Fibroblast of pulmonary artery (primary cell): Measurements from ENCODE around the gene HAGH.

ENCODE experiments used
- DNase-seq: peaks from one replicate; pipeline ENCODE4 v3.0.0-alpha.2; 2010; ENCODE audit warnings: low read depth
- H3K4me3 ChIP-seq: replicated peaks from 2 replicates; pipeline ENCODE4 v1.5.1; 2011; ENCODE audit warnings: low read depth, mild to moderate bottlenecking, control low read depth, low read length, moderate library complexity
- TF ChIP-seq, protein P1 (sequence below): IDR thresholded peaks from 2 replicates; pipeline ENCODE4 v1.5.1; 2011; ENCODE audit warnings: mild to moderate bottlenecking, control low read depth, low read length, inconsistent platforms; ENCODE audit errors: missing control alignments

Gene HAGH

DNA sequence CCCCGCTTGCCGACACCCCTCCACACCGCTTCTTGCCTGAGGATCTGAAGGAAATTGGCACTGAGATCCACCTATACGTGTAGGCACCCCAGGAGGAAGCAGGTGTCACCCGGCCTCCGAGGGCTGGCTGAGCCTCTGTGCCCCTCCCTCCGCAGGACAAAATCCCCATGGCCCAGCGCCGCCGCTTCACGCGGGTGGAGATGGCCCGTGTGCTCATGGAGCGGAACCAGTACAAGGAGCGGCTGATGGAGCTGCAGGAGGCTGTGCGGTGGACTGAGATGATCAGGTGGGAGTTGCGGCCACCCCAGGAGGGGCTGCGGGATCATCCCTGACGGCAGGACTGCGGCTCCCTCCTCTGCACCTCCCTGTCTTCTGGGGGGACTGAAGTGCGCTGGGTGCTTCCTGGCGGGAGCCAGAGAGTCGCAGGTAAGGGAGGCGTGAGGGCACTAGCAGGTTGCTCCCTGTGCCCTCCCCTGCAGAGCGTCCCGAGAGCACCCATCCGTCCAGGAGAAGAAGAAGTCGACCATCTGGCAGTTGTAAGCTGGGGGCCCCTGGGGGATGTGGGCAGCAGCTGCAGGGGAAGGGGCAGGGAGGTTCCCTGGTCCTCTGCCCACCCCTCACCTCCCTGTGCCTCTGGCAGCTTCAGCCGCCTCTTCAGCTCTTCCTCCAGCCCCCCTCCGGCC lies 64.3 kb downstream of the HAGH start:
- DNase-seq: no peak
- TF ChIP-seq, protein P1, sequence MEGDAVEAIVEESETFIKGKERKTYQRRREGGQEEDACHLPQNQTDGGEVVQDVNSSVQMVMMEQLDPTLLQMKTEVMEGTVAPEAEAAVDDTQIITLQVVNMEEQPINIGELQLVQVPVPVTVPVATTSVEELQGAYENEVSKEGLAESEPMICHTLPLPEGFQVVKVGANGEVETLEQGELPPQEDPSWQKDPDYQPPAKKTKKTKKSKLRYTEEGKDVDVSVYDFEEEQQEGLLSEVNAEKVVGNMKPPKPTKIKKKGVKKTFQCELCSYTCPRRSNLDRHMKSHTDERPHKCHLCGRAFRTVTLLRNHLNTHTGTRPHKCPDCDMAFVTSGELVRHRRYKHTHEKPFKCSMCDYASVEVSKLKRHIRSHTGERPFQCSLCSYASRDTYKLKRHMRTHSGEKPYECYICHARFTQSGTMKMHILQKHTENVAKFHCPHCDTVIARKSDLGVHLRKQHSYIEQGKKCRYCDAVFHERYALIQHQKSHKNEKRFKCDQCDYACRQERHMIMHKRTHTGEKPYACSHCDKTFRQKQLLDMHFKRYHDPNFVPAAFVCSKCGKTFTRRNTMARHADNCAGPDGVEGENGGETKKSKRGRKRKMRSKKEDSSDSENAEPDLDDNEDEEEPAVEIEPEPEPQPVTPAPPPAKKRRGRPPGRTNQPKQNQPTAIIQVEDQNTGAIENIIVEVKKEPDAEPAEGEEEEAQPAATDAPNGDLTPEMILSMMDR: no peak
- H3K4me3 ChIP-seq: no peak overlapping the region

DNA sequence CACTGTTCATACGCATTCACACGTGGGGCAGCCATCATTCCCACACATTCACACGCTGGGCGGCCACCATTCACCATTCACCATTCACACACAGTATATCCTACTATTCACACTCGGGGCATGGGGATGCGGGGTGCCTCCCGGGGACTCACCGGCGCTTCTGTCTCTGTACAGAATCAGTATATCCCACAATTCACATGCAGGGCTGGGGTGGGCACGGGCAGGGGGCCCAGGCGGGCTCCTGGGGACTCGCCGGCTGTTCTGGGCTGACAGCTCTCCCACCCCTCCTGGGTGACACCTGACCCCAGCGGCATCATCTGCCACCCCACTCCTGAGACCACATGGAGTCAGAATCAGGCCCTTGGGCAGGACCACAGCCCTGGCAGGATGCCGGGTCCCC lies 64.9 kb downstream of the HAGH start:
- H3K4me3 ChIP-seq: no peak overlapping the region
- DNase-seq: no peak
- TF ChIP-seq, protein P1: no peak

DNA sequence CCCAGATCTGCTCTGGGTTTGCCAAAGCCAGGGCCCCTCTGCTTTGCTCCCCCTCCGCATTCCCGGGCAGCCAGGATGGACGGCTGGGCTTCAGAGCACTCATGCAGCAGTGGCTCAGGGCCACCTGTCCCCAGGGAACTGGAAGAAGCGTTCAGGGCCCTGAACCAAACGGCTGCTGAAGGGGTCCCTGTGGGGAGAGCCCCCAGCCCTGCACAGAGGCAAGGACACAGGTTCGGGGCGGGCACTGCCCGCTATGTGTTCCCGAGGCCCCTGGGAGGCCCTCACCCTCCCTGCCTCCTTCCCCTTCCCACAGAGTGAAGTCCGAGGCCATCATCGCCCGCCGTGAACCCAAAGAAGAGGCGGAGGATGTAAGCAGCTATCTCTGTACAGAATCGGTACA lies 65.7 kb downstream of the HAGH start:
- no peak for DNase-seq
- H3K4me3 ChIP-seq: no peak overlapping the region
- TF ChIP-seq, protein P1: no peak

DNA sequence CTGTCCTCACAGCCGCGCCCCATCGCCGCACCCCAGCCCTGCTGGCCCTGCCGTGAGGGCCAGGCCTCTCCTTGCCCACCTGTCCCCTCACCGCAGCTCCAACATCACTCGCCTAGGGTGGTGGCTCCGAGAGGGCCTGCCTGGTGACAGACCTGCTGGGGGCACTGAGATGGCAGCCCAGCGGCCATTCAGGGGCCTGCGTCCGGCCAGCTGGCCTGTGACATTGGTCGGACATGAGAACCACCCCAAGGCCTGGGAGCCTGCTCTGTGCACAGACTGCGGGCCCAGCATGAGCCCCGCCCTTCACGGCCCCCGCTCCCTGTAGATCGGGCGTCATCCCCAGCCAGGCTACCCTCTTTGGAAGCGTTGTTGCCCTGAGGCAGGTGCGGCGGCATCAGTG lies 67.1 kb downstream of the HAGH start:
- no peak for DNase-seq
- TF ChIP-seq, protein P1: no peak
- H3K4me3 ChIP-seq: no peak overlapping the region

DNA sequence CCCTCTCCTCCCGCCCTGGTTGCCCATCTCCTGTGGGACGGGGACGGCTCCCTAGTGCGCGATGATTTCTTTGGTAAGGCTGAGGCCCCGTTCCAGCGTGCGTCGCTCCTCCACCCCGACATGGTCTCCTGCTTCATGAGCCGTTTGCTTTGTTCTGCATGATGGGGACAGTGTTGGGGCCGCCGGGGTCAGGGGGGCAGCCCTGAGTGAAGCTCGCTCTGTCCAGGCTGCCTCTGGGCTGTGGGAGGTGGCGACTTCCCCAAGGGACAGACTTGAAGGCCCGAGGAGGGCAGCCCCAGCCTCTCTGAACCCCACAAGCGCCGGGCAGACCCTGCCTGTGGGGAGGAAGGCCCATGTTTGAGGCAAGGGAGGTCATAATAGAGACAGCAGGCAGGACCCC lies 67.7 kb downstream of the HAGH start:
- no peak overlapping the region for H3K4me3 ChIP-seq
- TF ChIP-seq, protein P1: no peak
- DNase-seq: no peak

DNA sequence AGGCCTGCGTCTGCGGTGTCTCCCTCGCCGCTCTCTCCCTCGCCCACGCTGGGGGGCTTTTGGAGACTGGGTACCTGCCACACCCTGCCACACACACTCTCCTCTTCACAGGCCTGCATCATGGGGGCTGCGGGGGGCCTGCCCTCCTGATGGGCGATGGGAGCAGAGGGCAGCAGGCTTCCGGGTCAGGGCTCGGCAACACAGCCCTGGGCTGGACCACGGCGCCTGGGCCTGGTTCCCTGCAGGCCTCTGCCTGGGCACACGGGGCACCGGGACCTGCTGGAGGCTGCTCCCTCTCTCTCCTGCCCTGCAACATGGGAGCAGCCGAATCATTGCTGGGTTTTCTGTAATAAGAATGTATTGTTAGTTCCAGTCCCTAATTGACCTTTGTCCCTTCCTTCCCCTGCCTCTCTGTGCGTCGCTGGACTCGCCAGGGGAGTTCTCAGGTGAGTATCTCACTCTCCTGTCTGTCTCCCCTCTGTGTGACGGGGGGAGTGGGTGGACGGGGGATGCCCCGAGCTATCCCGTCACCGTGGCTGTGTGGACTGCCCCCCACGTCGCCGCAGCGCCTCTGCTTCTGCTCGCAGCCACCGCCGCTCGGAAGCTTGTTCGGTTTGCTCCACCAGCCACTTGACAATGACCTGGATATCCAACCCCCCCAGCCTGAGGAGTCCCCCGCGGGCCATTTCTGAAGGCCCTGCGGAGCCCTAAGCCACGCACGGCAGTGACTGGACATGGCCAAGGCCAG lies 68.7 kb downstream of the HAGH start:
- no peak overlapping the region for H3K4me3 ChIP-seq
- TF ChIP-seq, protein P1: no peak
- DNase-seq: no peak
